Natural killer cell (primary cell): ENCODE measurements around the gene DYNLL2. TPM values are rescaled to one million over a fixed set of nuclear protein-coding genes. Genes with fewer than 3 reads are reported as not detected.

Experiments used
- ATAC-seq, 3 donors: fragments of 150-1000 bp in 2 of 3; fragments of 200-7000 bp in 1 of 3; cut with Tn5 transposase; 1 replicate in 1 of 3; 2 replicates in 2 of 3; pipeline ENCODE4 v1.10.0; 2021; ENCODE audit warnings: mild to moderate bottlenecking in 2 of 3, moderate library complexity in 2 of 3
- DNase-seq, 2 donors: peaks; one replicate each; pipeline versions ENCODE4 v3.0.0 to v3.0.0-alpha.2; 2013 to 2021; ENCODE audit warnings: mixed read lengths in 1 of 2
- H3K27ac ChIP-seq: one replicate; pipeline ENCODE4 v1.5.1; 2013; ENCODE audit warnings: mild to moderate bottlenecking, low read length
- H3K27me3 ChIP-seq: one replicate; pipeline ENCODE4 v1.6.1; 2013; ENCODE audit warnings: low read length; ENCODE audit not compliant: control insufficient read depth, insufficient read depth
- H3K36me3 ChIP-seq: one replicate; pipeline ENCODE4 v1.6.1; 2013; ENCODE audit warnings: low read length; ENCODE audit not compliant: control insufficient read depth, insufficient read depth
- H3K4me1 ChIP-seq: one replicate; pipeline ENCODE4 v1.6.1; 2013; ENCODE audit warnings: low read length; ENCODE audit not compliant: control insufficient read depth, insufficient read depth
- H3K4me3 ChIP-seq: one replicate; pipeline ENCODE4 v1.5.1; 2013; ENCODE audit warnings: low read length
- H3K9me3 ChIP-seq: one replicate; pipeline ENCODE4 v1.6.1; 2013; ENCODE audit warnings: low read length; ENCODE audit not compliant: control insufficient read depth, insufficient read depth
- H3K27ac Mint-ChIP-seq, 2 donors: one replicate each; pipeline ENCODE4 v1.8.0; 2022; ENCODE audit warnings: mild to moderate bottlenecking in 2 of 2, mixed read lengths in 2 of 2, moderate library complexity in 1 of 2
- H3K27me3 Mint-ChIP-seq, 2 donors: one replicate each; pipeline ENCODE4 v1.8.0; 2022; ENCODE audit warnings: low read depth in 2 of 2, mixed read lengths in 2 of 2
- H3K36me3 Mint-ChIP-seq: one replicate; pipeline ENCODE4 v1.8.0; 2022; ENCODE audit warnings: mixed read lengths
- H3K4me1 Mint-ChIP-seq, 2 donors: one replicate each; pipeline ENCODE4 v1.8.0; 2022; ENCODE audit warnings: mixed read lengths in 2 of 2
- H3K4me3 Mint-ChIP-seq: one replicate; pipeline ENCODE4 v1.8.0; 2022; ENCODE audit warnings: mild to moderate bottlenecking, moderate library complexity, mixed read lengths
- H3K9me3 Mint-ChIP-seq, 2 donors: one replicate each; pipeline ENCODE4 v1.8.0; 2022; ENCODE audit warnings: mixed read lengths in 2 of 2
- WGBS: methylation state at CpG from one replicate; pipeline ENCODE4 v1.1.7; 2013; ENCODE audit warnings: missing lambda C conversion rate; ENCODE audit not compliant: insufficient coverage; 5-methylcytosine and 5-hydroxymethylcytosine counted together
- intact Hi-C: fragments of 100-400 bp; cut with micrococcal nuclease; formaldehyde crosslinking; loops from one replicate; pipeline ENCODE4 v1.14.2; 2022
- total RNA-seq, 4 donors: library from RNA; stranded (reverse); fragments of 120-200 nt in 1 of 4; gene quantifications; one replicate each; pipeline versions ENCODE4 v1.2.3 to v1.2.4, GENCODE V29; 2013 to 2022
- TF ChIP-seq, protein P1 (sequence below): fragments of 200-600 bp; IDR thresholded peaks from one replicate; pipeline ENCODE4 v1.8.0; 2022; ENCODE audit warnings: antibody characterized with exemption

DYNLL2 gene
- total RNA-seq, 3 donors from 2014 or later (not counting 1 experiment from before 2014, with no cell fraction given) = 25.6 to 37.0 (median 36.1) TPM

DNA sequence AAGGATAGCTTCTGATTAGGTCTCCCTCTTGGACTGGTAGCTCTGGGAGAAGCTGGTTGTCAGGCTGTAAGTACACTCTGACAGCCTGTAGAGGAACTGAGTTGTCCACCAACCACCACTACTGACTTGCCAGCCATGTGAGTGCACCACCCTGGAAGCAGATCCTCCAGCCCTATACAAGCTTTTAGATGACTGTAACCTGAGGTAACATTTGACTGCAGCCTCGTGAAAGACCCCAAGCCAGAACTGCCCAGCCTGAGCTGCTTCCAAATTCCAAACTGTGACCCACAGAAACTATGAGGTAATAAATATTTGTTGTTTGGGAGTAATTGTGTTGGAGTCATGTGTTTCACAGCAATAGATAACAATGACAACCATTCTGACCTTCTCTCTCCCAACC, 30.8 kb upstream of the DYNLL2 start:
- WGBS = 100% methylated on average over 1 of the region's 1 CpG
- H3K36me3 Mint-ChIP-seq = no peaks in the 10 kb centered on the region
- no peak overlapping the region for H3K4me3 ChIP-seq
- peaks cover 10% of the 10 kb centered on the region for H3K4me1 ChIP-seq
- H3K4me3 Mint-ChIP-seq = no peak overlapping the region
- no peaks in the 10 kb centered on the region for H3K27me3 ChIP-seq
- peaks cover 11 to 20% of the 10 kb centered on the region in 2 donors for H3K4me1 Mint-ChIP-seq
- no peak overlapping the region for H3K27ac Mint-ChIP-seq
- intact Hi-C loops = no loop called here
- TF ChIP-seq, protein P1, sequence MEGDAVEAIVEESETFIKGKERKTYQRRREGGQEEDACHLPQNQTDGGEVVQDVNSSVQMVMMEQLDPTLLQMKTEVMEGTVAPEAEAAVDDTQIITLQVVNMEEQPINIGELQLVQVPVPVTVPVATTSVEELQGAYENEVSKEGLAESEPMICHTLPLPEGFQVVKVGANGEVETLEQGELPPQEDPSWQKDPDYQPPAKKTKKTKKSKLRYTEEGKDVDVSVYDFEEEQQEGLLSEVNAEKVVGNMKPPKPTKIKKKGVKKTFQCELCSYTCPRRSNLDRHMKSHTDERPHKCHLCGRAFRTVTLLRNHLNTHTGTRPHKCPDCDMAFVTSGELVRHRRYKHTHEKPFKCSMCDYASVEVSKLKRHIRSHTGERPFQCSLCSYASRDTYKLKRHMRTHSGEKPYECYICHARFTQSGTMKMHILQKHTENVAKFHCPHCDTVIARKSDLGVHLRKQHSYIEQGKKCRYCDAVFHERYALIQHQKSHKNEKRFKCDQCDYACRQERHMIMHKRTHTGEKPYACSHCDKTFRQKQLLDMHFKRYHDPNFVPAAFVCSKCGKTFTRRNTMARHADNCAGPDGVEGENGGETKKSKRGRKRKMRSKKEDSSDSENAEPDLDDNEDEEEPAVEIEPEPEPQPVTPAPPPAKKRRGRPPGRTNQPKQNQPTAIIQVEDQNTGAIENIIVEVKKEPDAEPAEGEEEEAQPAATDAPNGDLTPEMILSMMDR = no peak
- no peak for DNase-seq
- no peaks in the 10 kb centered on the region for H3K9me3 Mint-ChIP-seq
- ATAC-seq = no peak
- H3K27me3 Mint-ChIP-seq = peaks cover 20 to 31% of the 10 kb centered on the region in 2 donors
- no peaks in the 10 kb centered on the region for H3K36me3 ChIP-seq
- no peak overlapping the region for H3K27ac ChIP-seq
- H3K9me3 ChIP-seq = no peaks in the 10 kb centered on the region

DNA sequence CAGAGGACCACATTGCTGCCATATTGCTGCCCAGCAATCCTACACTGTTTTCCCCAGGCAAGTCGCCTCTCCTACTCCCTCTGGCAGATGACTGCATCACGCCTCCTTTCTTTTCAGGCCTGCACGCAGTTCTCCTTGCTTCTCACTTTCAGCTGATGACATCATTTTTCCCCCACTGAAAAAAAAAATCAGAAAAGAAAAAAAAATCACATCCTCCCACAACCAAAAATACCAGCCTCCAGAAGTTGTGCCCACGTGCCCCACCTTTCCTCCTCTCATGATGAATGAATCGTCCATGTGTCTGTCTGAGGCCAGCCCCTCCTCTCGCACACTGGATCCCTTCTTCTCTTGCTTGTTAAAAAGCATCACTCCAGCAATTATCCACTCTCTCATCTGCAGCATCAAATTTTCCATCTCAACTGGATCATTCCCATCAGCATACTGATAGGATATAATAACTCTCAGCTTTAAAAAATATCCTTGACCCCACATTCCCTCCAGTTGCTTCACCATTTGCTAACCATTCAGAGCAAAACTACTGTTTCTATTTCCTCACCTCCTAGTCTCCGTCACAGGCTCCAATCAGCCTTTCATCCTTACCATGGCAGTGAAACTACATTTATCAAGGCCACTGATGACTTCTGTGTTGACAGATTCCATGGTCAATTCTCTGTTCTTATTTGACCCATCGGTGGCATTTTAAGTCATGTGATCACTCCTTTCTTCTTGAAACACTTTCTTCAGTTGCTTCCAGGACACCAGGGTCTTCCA, 30.1 kb upstream of the DYNLL2 start:
- TF ChIP-seq, protein P1 = no peak
- Mint-ChIP-seq H3K27me3 (peaks cover 15 to 24% of the 10 kb centered on the region in 2 donors), H3K4me3 (no peak overlapping the region), H3K36me3 (no peaks in the 10 kb centered on the region), H3K9me3 (no peaks in the 10 kb centered on the region), H3K4me1 (peaks cover 11 to 20% of the 10 kb centered on the region in 2 donors), H3K27ac (no peak overlapping the region)
- no peak overlapping the region for H3K27ac ChIP-seq
- intact Hi-C loops = no loop called here
- no peaks in the 10 kb centered on the region for H3K9me3 ChIP-seq
- H3K4me3 ChIP-seq = no peak overlapping the region
- 64% methylated on average over 8 of the region's 8 CpGs for WGBS
- peaks cover 10% of the 10 kb centered on the region for H3K4me1 ChIP-seq
- DNase-seq (no peak), ATAC-seq (no peak)
- no peaks in the 10 kb centered on the region for H3K36me3 ChIP-seq
- no peaks in the 10 kb centered on the region for H3K27me3 ChIP-seq

DNA sequence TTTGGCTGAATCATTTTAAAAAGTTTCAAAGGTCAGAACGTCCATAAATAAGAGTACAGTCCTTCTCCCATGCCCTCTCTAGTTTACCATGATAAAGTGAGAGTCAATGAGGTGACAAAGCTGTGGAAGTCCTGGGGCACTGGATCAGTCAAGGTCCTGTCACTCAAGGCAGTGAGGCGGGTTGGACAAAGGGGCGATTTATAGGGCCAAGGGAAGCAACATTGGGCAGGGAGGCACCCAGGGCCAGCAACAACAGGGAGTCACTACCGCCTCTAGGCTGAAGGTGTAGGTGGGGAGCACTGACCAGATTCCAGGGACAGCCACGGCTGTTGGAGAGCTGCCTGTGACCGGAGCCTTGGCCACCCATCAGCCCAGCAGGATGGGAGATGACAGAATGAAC, 28.6 kb upstream of the DYNLL2 start:
- WGBS = 85% methylated on average over 6 of the region's 6 CpGs
- H3K9me3 ChIP-seq = no peaks in the 10 kb centered on the region
- no peak overlapping the region for H3K4me3 ChIP-seq
- H3K4me1 ChIP-seq = peaks cover 10% of the 10 kb centered on the region
- Mint-ChIP-seq H3K4me1 (peaks cover 11 to 20% of the 10 kb centered on the region in 2 donors), H3K9me3 (no peaks in the 10 kb centered on the region), H3K4me3 (no peak overlapping the region), H3K27me3 (peaks cover 15 to 24% of the 10 kb centered on the region in 2 donors), H3K27ac (no peak overlapping the region), H3K36me3 (no peaks in the 10 kb centered on the region)
- intact Hi-C loops = no loop called here
- ATAC-seq (no peak), DNase-seq (no peak)
- no peak overlapping the region for H3K27ac ChIP-seq
- no peaks in the 10 kb centered on the region for H3K27me3 ChIP-seq
- TF ChIP-seq, protein P1 = no peak
- H3K36me3 ChIP-seq = no peaks in the 10 kb centered on the region

DNA sequence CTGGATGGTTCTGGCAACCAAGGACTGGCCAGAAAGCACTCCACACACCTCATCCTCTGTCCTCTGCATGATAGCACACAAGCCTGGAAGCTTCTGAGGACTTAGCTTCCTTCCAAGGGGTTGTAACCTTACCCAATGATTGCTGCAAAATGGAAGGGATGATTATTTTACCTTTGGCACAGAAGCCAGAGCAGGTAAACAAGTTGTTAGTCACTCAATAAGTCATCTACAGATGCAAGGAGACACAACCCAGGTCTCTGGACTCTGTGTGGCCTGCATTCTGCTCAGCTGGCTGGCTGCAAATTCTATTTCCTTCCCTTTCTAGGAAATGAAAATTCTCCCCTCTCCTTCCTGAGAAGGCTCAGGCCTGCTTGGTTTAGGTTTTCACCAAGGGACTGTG, 26.7 kb upstream of the DYNLL2 start:
- ATAC-seq = no peak
- Histone ChIP-seq H3K9me3 (no peaks in the 10 kb centered on the region), H3K4me1 (peaks cover 10% of the 10 kb centered on the region), H3K27me3 (no peaks in the 10 kb centered on the region), H3K27ac (no peak overlapping the region), H3K36me3 (no peaks in the 10 kb centered on the region), H3K4me3 (no peak overlapping the region)
- H3K4me3 Mint-ChIP-seq = no peak overlapping the region
- intact Hi-C loops = no loop called here
- no peaks in the 10 kb centered on the region for H3K9me3 Mint-ChIP-seq
- TF ChIP-seq, protein P1 = no peak
- peaks cover 12 to 24% of the 10 kb centered on the region in 2 donors for H3K27me3 Mint-ChIP-seq
- peaks cover 11 to 20% of the 10 kb centered on the region in 2 donors for H3K4me1 Mint-ChIP-seq
- no peak overlapping the region for H3K27ac Mint-ChIP-seq
- no peaks in the 10 kb centered on the region for H3K36me3 Mint-ChIP-seq
- no peak for DNase-seq
